ENCODE data around the gene BIRC5.

Gene BIRC5

GRCh38 chr17:78184351-78184750 lies 29.7 kb upstream of the BIRC5 start:
- DNase-seq: no peak

GRCh38 chr17:78184868-78185267 lies 29.2 kb upstream of the BIRC5 start:
- no peak for DNase-seq

GRCh38 chr17:78185981-78186691 lies 27.9 kb upstream of the BIRC5 start:
- DNase-seq: peak in 1 of 2 experiments; percentile 36

- peak; percentile 97 to 98 for DNase-seq
Measured at GRCh38 chr17:78186692-78187595, 27.1 kb upstream of the BIRC5 start, which contains the start of the genes AFMID and TK1. Gene AFMID, plus strand, starts transcription at chr17:78187362. Its CDS starts 9 bp downstream, at chr17:78187371. Gene TK1, minus strand, starts transcription at chr17:78187052. Its CDS starts 58 bp downstream, at chr17:78186994.

GRCh38 chr17:78196716-78197115 lies 17.3 kb upstream of the BIRC5 start:
- no peak for DNase-seq

GRCh38 chr17:78197147-78197832 lies 16.8 kb upstream of the BIRC5 start:
- DNase-seq: no peak

- no peak for DNase-seq
Measured at GRCh38 chr17:78200451-78200850, 13.6 kb upstream of the BIRC5 start.

GRCh38 chr17:78202666-78203065 lies 11.4 kb upstream of the BIRC5 start:
- DNase-seq: no peak

- no peak for DNase-seq
Measured at GRCh38 chr17:78204387-78205123, 9.5 kb upstream of the BIRC5 start.

GRCh38 chr17:78205124-78205775 lies 8.8 kb upstream of the BIRC5 start:
- DNase-seq: no peak

- DNase-seq: no peak
Measured at GRCh38 chr17:78206298-78206697, 7.8 kb upstream of the BIRC5 start.

GRCh38 chr17:78208486-78208885 lies 5.6 kb upstream of the BIRC5 start:
- DNase-seq: no peak

GRCh38 chr17:78210111-78210510 lies 3.9 kb upstream of the BIRC5 start:
- DNase-seq: no peak

GRCh38 chr17:78211032-78211431 lies 3.0 kb upstream of the BIRC5 start:
- DNase-seq: no peak

- DNase-seq: no peak
Measured at GRCh38 chr17:78214706-78215061, 631 bp downstream of the BIRC5 start.

GRCh38 chr17:78219396-78220150 lies 5.5 kb downstream of the BIRC5 start:
- DNase-seq: no peak

GRCh38 chr17:78223061-78223460 lies 9.0 kb downstream of the BIRC5 start:
- no peak for DNase-seq

GRCh38 chr17:78223765-78224164 lies 9.7 kb downstream of the BIRC5 start:
- no peak for DNase-seq

- no peak for DNase-seq
Measured at GRCh38 chr17:78224231-78225087, 10.4 kb downstream of the BIRC5 start.

Data from activated CD4-positive, alpha-beta T cell treated with anti-CD3 and anti-CD28 coated beads, Interleukin-2, amount 50 U/mL, for 48 hours (primary cell).